ENCODE data around the gene PRPF8. TPM values are rescaled to one million over a fixed set of nuclear protein-coding genes. Genes with fewer than 3 reads are reported as not detected.

Gene PRPF8
- total RNA-seq, 1 experiment from 2014 or later, result 103 TPM

DNA sequence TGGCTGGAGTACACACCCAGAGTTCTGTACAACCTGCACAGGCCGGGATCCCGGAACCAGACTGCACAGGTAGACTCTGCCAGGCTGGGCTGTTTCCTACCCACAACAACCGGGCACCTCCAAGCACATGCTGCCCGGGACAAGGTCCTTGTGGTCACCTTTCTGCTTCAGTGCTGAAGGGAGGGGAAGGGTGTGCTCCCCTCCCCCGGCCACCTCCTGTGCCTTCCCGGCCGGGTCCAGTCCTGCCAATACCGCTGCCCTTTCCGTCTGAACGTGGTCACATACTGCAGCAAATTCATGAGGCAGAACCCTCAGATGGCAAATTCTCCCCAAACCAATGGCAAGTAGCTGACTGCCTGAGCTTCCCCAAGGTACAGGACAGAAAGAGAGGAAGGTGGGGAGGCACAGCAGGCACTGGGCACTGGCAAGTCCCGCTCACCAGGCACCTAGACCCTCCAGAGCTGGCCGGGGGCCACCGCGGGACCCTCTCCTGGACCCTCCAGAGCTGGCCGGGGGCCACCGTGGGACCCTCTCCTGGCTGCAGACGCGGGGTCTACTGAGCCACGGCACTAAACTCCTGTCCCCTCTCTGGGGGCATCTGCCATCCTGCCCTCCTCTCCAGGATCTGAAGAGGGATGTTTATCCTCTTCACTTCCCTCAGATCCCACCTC lies 78.9 kb downstream of the PRPF8 start:
- POLR2A ChIA-PET (ENCODE audit: unreplicated experiment), result no interaction called here
- no peaks in the 10 kb centered on the region for H3K9me2 ChIP-seq (replicated peaks; ENCODE audit: low read length)
- no peaks in the 10 kb centered on the region for H3K79me2 ChIP-seq (ENCODE audit: low read length)
- H3K36me3 ChIP-seq (ENCODE audit: low read depth, low read length), result no peaks in the 10 kb centered on the region
- no peak overlapping the region for H2AFZ ChIP-seq (ENCODE audit: low read length)
- no peak for DNase-seq
- H3K4me2 ChIP-seq (ENCODE audit: low read length), result no peak overlapping the region
- no peaks in the 10 kb centered on the region for H4K20me1 ChIP-seq (ENCODE audit: low read length)
- no peak for ATAC-seq
- no peak overlapping the region for H3K9ac ChIP-seq (ENCODE audit: low read length)
- H3K4me3 ChIP-seq (ENCODE audit: low read length), result no peak overlapping the region
- BruUV-seq (replicated peaks), result no TSS peak
- no peaks in the 10 kb centered on the region for H3K4me1 ChIP-seq (ENCODE audit: insufficient read depth, low read length)
- H3K27me3 ChIP-seq (ENCODE audit: low read length), result no peaks in the 10 kb centered on the region
- no peaks in the 10 kb centered on the region for H3K9me3 ChIP-seq (ENCODE audit: low read length)
- CTCF ChIA-PET, result no interaction called here
- H3F3A ChIP-seq (ENCODE audit: low read length, unreplicated experiment), result no peaks in the 10 kb centered on the region
- TF ChIP-seq, protein P1, sequence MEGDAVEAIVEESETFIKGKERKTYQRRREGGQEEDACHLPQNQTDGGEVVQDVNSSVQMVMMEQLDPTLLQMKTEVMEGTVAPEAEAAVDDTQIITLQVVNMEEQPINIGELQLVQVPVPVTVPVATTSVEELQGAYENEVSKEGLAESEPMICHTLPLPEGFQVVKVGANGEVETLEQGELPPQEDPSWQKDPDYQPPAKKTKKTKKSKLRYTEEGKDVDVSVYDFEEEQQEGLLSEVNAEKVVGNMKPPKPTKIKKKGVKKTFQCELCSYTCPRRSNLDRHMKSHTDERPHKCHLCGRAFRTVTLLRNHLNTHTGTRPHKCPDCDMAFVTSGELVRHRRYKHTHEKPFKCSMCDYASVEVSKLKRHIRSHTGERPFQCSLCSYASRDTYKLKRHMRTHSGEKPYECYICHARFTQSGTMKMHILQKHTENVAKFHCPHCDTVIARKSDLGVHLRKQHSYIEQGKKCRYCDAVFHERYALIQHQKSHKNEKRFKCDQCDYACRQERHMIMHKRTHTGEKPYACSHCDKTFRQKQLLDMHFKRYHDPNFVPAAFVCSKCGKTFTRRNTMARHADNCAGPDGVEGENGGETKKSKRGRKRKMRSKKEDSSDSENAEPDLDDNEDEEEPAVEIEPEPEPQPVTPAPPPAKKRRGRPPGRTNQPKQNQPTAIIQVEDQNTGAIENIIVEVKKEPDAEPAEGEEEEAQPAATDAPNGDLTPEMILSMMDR (conservative IDR thresholded peaks at IDR 0.05; ENCODE audit: low read depth, low read length), result no peak
- TF ChIP-seq EZH2 (IDR thresholded peaks at IDR 0.05; ENCODE audit: low read length, unreplicated experiment) (no peak), EZH2phosphoT487 (IDR thresholded peaks at IDR 0.05; ENCODE audit: borderline replicate concordance, low read length) (no peak)
- intact Hi-C loops (cut with micrococcal nuclease), result no loop called here
- no peak overlapping the region for H3K27ac ChIP-seq (ENCODE audit: low read length)

GRCh38 chr17:1604831-1605528 lies 79.7 kb downstream of the PRPF8 start:
- H3K27me3 ChIP-seq (ENCODE audit: low read length), result no peaks in the 10 kb centered on the region
- no peak overlapping the region for H3K4me3 ChIP-seq (ENCODE audit: low read length)
- H3K4me2 ChIP-seq (ENCODE audit: low read length), result no peak overlapping the region
- no TSS peak for BruUV-seq (replicated peaks)
- no peaks in the 10 kb centered on the region for H3K9me2 ChIP-seq (replicated peaks; ENCODE audit: low read length)
- no peaks in the 10 kb centered on the region for H3K36me3 ChIP-seq (ENCODE audit: low read depth, low read length)
- H3K27ac ChIP-seq (ENCODE audit: low read length), result no peak overlapping the region
- intact Hi-C loops (cut with micrococcal nuclease), result no loop called here
- ATAC-seq (no peak), DNase-seq (no peak)
- no peaks in the 10 kb centered on the region for H3K79me2 ChIP-seq (ENCODE audit: low read length)
- CTCF ChIA-PET, result no interaction called here
- no peaks in the 10 kb centered on the region for H3K9me3 ChIP-seq (ENCODE audit: low read length)
- no peaks in the 10 kb centered on the region for H3F3A ChIP-seq (ENCODE audit: low read length, unreplicated experiment)
- H2AFZ ChIP-seq (ENCODE audit: low read length), result no peak overlapping the region
- no peak for TF ChIP-seq EZH2 (IDR thresholded peaks at IDR 0.05; ENCODE audit: low read length, unreplicated experiment)
- TF ChIP-seq, protein P1 (conservative IDR thresholded peaks at IDR 0.05; ENCODE audit: low read depth, low read length), result no peak
- TF ChIP-seq EZH2phosphoT487 (IDR thresholded peaks at IDR 0.05; ENCODE audit: borderline replicate concordance, low read length), result no peak
- H4K20me1 ChIP-seq (ENCODE audit: low read length), result no peaks in the 10 kb centered on the region
- H3K4me1 ChIP-seq (ENCODE audit: insufficient read depth, low read length), result no peaks in the 10 kb centered on the region
- POLR2A ChIA-PET (ENCODE audit: unreplicated experiment), result no interaction called here
- no peak overlapping the region for H3K9ac ChIP-seq (ENCODE audit: low read length)

- Histone ChIP-seq H3K9me2 (replicated peaks; ENCODE audit: low read length) (no peaks in the 10 kb centered on the region), H3K9ac (ENCODE audit: low read length) (no peak overlapping the region), H3K4me2 (ENCODE audit: low read length) (no peak overlapping the region), H3F3A (ENCODE audit: low read length, unreplicated experiment) (no peaks in the 10 kb centered on the region), H3K4me1 (ENCODE audit: insufficient read depth, low read length) (no peaks in the 10 kb centered on the region), H2AFZ (ENCODE audit: low read length) (no peak overlapping the region), H3K27me3 (ENCODE audit: low read length) (no peaks in the 10 kb centered on the region), H3K9me3 (ENCODE audit: low read length) (no peaks in the 10 kb centered on the region), H3K27ac (ENCODE audit: low read length) (no peak overlapping the region), H4K20me1 (ENCODE audit: low read length) (no peaks in the 10 kb centered on the region), H3K79me2 (ENCODE audit: low read length) (no peaks in the 10 kb centered on the region), H3K4me3 (ENCODE audit: low read length) (no peak overlapping the region), H3K36me3 (ENCODE audit: low read depth, low read length) (no peaks in the 10 kb centered on the region)
- intact Hi-C loops (cut with micrococcal nuclease), result no loop called here
- ChIA-PET CTCF (no interaction called here), POLR2A (ENCODE audit: unreplicated experiment) (no interaction called here)
- ATAC-seq, result no peak
- TF ChIP-seq EZH2phosphoT487 (IDR thresholded peaks at IDR 0.05; ENCODE audit: borderline replicate concordance, low read length), result no peak
- no peak for TF ChIP-seq EZH2 (IDR thresholded peaks at IDR 0.05; ENCODE audit: low read length, unreplicated experiment)
- TF ChIP-seq, protein P1 (conservative IDR thresholded peaks at IDR 0.05; ENCODE audit: low read depth, low read length), result no peak
- DNase-seq, result no peak
- no TSS peak for BruUV-seq (replicated peaks)
Measured at GRCh38 chr17:1601571-1601970, 83.1 kb downstream of the PRPF8 start.

All from PC-3 (cell line).